Right lobe of liver (tissue), 4 donors: ENCODE data around the gene PAPLN.

Experiments
- CTCF ChIP-seq, 4 donors: fragments of 200-600 bp in 3 of 4; fragments of 450-650 bp in 1 of 4; IDR thresholded peaks; one replicate each; pipeline versions ENCODE4 v1.5.1 to v1.8.0; 2016 to 2022; ENCODE audit warnings: antibody characterized with exemption in 4 of 4, mild to moderate bottlenecking in 2 of 4
- POLR2A ChIP-seq: fragments of 450-650 bp; IDR thresholded peaks from one replicate; pipeline ENCODE4 v1.6.1; 2017; ENCODE audit warnings: antibody characterized with exemption, mild to moderate bottlenecking
- donor health status: DM: no; HTN: no; CAD: no.
- donor health status: DM: no; HTN: no; CAD: no.
- donor health status: DM: no; HTN: yes; CAD: no.

GRCh38 chr14:73188501-73188911 is 48.8 kb upstream of the PAPLN start:
- TF ChIP-seq CTCF (IDR thresholded peaks at IDR 0.05) (no peak), POLR2A (no peak)
